Activated T-helper 1 cell treated with anti-CD3 and anti-CD28 coated beads, Interleukin-2, amount 50 U/mL, for 16 hours (primary cell): ENCODE data around the gene RABGAP1.
"Not testable (repeated sequence)": the region's sequence is repeated elsewhere in the genome, so short reads cannot be mapped to it uniquely, and the experiment has no call there.

ENCODE experiments used
- DNase-seq, 2 donors: peaks; one replicate each; pipeline ENCODE4 v3.0.0-alpha.2; 2020; ENCODE audit warnings: low read depth in 1 of 2, low spot score in 1 of 2

Gene RABGAP1

GRCh38 chr9:122940749-122941581 lies at the start of gene RABGAP1:
Gene RABGAP1 (plus strand): TSS chr9:122941020. CDS start chr9:122957060, 16,040 bp downstream.
- DNase-seq: peak; percentile 97

- DNase-seq: no peak
Measured at GRCh38 chr9:122897969-122898368, 42.9 kb upstream of the RABGAP1 start.

GRCh38 chr9:122900791-122901190 lies 40.0 kb upstream of the RABGAP1 start:
- no peak for DNase-seq

- no peak for DNase-seq
Measured at GRCh38 chr9:122904466-122904822, 36.4 kb upstream of the RABGAP1 start.

GRCh38 chr9:122904823-122905710 lies 35.8 kb upstream of the RABGAP1 start, which contains the start of gene RC3H2:
Gene RC3H2 (minus strand): TSS chr9:122905359. CDS start chr9:122897509, 7,850 bp downstream.
- DNase-seq: peak; percentile 94 to 95

GRCh38 chr9:122906122-122906521 lies 34.7 kb upstream of the RABGAP1 start:
- not testable (repeated sequence) for DNase-seq

GRCh38 chr9:122912671-122912963 lies 28.2 kb upstream of the RABGAP1 start:
- no peak for DNase-seq

GRCh38 chr9:122912964-122913673 lies 27.7 kb upstream of the RABGAP1 start, which contains the start of gene ZBTB6:
Gene ZBTB6 (minus strand): TSS chr9:122913323. CDS start chr9:122912072, 1,251 bp downstream.
- peak; percentile 40 to 55 for DNase-seq

- DNase-seq: no peak
Measured at GRCh38 chr9:122918310-122918709, 22.5 kb upstream of the RABGAP1 start.

GRCh38 chr9:122922713-122923112 lies 18.1 kb upstream of the RABGAP1 start:
- no peak for DNase-seq

GRCh38 chr9:122923947-122924346 lies 16.9 kb upstream of the RABGAP1 start:
- DNase-seq: no peak

- DNase-seq: no peak
Measured at GRCh38 chr9:122929796-122930354, 10.9 kb upstream of the RABGAP1 start.

GRCh38 chr9:122930541-122931225 lies 10.1 kb upstream of the RABGAP1 start:
- DNase-seq: no peak

- DNase-seq: peak; percentile 67 to 82
Measured at GRCh38 chr9:122931226-122932121, 9.3 kb upstream of the RABGAP1 start, which contains the start of gene ZBTB26. Gene ZBTB26 (minus strand): TSS chr9:122931512. CDS start chr9:122919934, 11,578 bp downstream.

- no peak for DNase-seq
Measured at GRCh38 chr9:122936464-122936863, 4.4 kb upstream of the RABGAP1 start.

- DNase-seq: no peak
Measured at GRCh38 chr9:122936883-122937282, 3.9 kb upstream of the RABGAP1 start.

- DNase-seq: no peak
Measured at GRCh38 chr9:122939601-122940000, 1.2 kb upstream of the RABGAP1 start.

GRCh38 chr9:122940454-122940748 lies 419 bp upstream of the RABGAP1 start:
- DNase-seq: no peak

GRCh38 chr9:122941582-122942234 lies 888 bp downstream of the RABGAP1 start:
- no peak for DNase-seq
